SK-N-MC (cell line): ENCODE measurements around the gene VGLL4.

Experiments
- EZH2 ChIP-seq: fragments of 200-600 bp; sonication (generic); IDR thresholded peaks from one replicate; pipeline ENCODE4 v1.6.1; 2017; ENCODE audit warnings: antibody characterized with exemption
- FOXP2 ChIP-seq: optimal IDR thresholded peaks from 2 replicates; pipeline ENCODE3; 2011; ENCODE audit warnings: mild to moderate bottlenecking, moderate library complexity; ENCODE audit not compliant: insufficient read depth; ENCODE audit errors: extremely low read length, control extremely low read depth
- POLR2AphosphoS5 ChIP-seq: IDR thresholded peaks from 2 replicates; pipeline ENCODE4 v1.6.1; 2012; ENCODE audit warnings: mild to moderate bottlenecking, low read depth, low read length, borderline replicate concordance

GRCh38 chr3:11539218-11539617 lies 104.5 kb downstream of the VGLL4 start:
- TF ChIP-seq POLR2AphosphoS5 = no peak
- no peak for TF ChIP-seq EZH2
- no peak for TF ChIP-seq FOXP2
